ENCODE results near the gene NMT1. TPM values are rescaled to one million over a fixed set of nuclear protein-coding genes. Genes with fewer than 3 reads are reported as not detected.
"Not testable (repeated sequence)": the region's sequence is repeated elsewhere in the genome, so short reads cannot be mapped to it uniquely, and the experiment has no call there.

NMT1 gene
- total RNA-seq, 1 donor from 2014 or later = 118 TPM

GRCh38 chr17:45120558-45120957 lies 59.4 kb downstream of the NMT1 start:
- TF ChIP-seq, protein P1, sequence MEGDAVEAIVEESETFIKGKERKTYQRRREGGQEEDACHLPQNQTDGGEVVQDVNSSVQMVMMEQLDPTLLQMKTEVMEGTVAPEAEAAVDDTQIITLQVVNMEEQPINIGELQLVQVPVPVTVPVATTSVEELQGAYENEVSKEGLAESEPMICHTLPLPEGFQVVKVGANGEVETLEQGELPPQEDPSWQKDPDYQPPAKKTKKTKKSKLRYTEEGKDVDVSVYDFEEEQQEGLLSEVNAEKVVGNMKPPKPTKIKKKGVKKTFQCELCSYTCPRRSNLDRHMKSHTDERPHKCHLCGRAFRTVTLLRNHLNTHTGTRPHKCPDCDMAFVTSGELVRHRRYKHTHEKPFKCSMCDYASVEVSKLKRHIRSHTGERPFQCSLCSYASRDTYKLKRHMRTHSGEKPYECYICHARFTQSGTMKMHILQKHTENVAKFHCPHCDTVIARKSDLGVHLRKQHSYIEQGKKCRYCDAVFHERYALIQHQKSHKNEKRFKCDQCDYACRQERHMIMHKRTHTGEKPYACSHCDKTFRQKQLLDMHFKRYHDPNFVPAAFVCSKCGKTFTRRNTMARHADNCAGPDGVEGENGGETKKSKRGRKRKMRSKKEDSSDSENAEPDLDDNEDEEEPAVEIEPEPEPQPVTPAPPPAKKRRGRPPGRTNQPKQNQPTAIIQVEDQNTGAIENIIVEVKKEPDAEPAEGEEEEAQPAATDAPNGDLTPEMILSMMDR (conservative IDR thresholded peaks at IDR 0.05) = no peak
- DNase-seq (ENCODE audit: low read depth, low spot score) = no peak

DNA sequence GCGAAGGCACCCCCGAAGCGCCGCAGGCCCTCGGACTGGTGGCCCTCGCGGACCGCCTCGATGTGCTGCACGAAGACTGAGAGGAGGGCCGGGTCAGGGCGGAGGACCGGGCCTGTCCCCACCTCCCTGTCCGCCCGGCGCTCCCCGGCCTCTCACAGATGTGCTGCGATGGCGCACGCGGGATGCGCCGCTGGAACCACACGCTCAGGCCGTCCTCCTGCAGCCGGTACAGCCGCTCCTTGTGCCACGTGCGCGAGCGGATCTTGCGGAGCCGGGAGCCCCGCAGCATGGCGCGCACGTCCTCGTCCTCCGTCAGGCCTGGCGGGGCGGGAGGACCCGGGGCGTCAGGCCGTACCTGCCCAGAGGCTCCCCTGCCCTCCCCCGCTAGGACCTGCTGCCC lies 59.9 kb downstream of the NMT1 start:
- H3K9me3 Mint-ChIP-seq = no peaks in the 10 kb centered on the region
- no peak for DNase-seq (ENCODE audit: low read depth, low spot score)

More at GRCh38 chr17:45120558-45120957, 59.4 kb downstream of the NMT1 start:
- Mint-ChIP-seq H3K27me3 (ENCODE audit: low read depth) (no peaks in the 10 kb centered on the region), H3K4me3 (no peak overlapping the region), H3K36me3 (ENCODE audit: low read depth) (no peaks in the 10 kb centered on the region), H3K9me3 (no peaks in the 10 kb centered on the region), H3K4me1 (peaks cover 10% of the 10 kb centered on the region), H3K27ac (ENCODE audit: unreplicated experiment) (no peak overlapping the region)

GRCh38 chr17:45123076-45123770 lies 62.1 kb downstream of the NMT1 start:
- Mint-ChIP-seq H3K4me1 (peaks cover 16% of the 10 kb centered on the region), H3K27me3 (ENCODE audit: low read depth) (no peaks in the 10 kb centered on the region), H3K4me3 (no peak overlapping the region), H3K9me3 (no peaks in the 10 kb centered on the region), H3K36me3 (ENCODE audit: low read depth) (no peaks in the 10 kb centered on the region), H3K27ac (ENCODE audit: unreplicated experiment) (peak overlapping the region; percentile 16)
- DNase-seq (ENCODE audit: low read depth, low spot score) = no peak
- TF ChIP-seq, protein P1 (conservative IDR thresholded peaks at IDR 0.05) = no peak

More for the DNA sequence above, 59.9 kb downstream of the NMT1 start:
- H3K36me3 Mint-ChIP-seq (ENCODE audit: low read depth) = no peaks in the 10 kb centered on the region
- no peaks in the 10 kb centered on the region for H3K27me3 Mint-ChIP-seq (ENCODE audit: low read depth)
- H3K27ac Mint-ChIP-seq (ENCODE audit: unreplicated experiment) = no peak overlapping the region
- TF ChIP-seq, protein P1 (conservative IDR thresholded peaks at IDR 0.05) = no peak
- no peak overlapping the region for H3K4me3 Mint-ChIP-seq
- H3K4me1 Mint-ChIP-seq = peaks cover 10% of the 10 kb centered on the region

- Mint-ChIP-seq H3K4me3 (no peak overlapping the region), H3K36me3 (ENCODE audit: low read depth) (no peaks in the 10 kb centered on the region), H3K27me3 (ENCODE audit: low read depth) (no peaks in the 10 kb centered on the region), H3K9me3 (no peaks in the 10 kb centered on the region), H3K27ac (ENCODE audit: unreplicated experiment) (no peak overlapping the region), H3K4me1 (peaks cover 16% of the 10 kb centered on the region)
- TF ChIP-seq, protein P1 (conservative IDR thresholded peaks at IDR 0.05) = no peak
- no peak for DNase-seq (ENCODE audit: low read depth, low spot score)
These were observed 63.0 kb downstream of the NMT1 start for GRCh38 chr17:45123930-45124796.

- DNase-seq (ENCODE audit: low read depth, low spot score); H3K27ac Mint-ChIP-seq (ENCODE audit: unreplicated experiment); H3K27me3 Mint-ChIP-seq (ENCODE audit: low read depth); H3K9me3 Mint-ChIP-seq; H3K36me3 Mint-ChIP-seq (ENCODE audit: low read depth); H3K4me3 Mint-ChIP-seq: not testable (repeated sequence)
- peaks cover 16% of the 10 kb centered on the region for H3K4me1 Mint-ChIP-seq
These were observed 63.6 kb downstream of the NMT1 start for GRCh38 chr17:45124797-45125122.

GRCh38 chr17:45125509-45125908 lies 64.4 kb downstream of the NMT1 start:
- no peaks in the 10 kb centered on the region for H3K36me3 Mint-ChIP-seq (ENCODE audit: low read depth)
- TF ChIP-seq, protein P1 (conservative IDR thresholded peaks at IDR 0.05) = no peak
- H3K4me1 Mint-ChIP-seq = peaks cover 16% of the 10 kb centered on the region
- no peak for DNase-seq (ENCODE audit: low read depth, low spot score)
- no peaks in the 10 kb centered on the region for H3K27me3 Mint-ChIP-seq (ENCODE audit: low read depth)
- H3K4me3 Mint-ChIP-seq = no peak overlapping the region
- no peak overlapping the region for H3K27ac Mint-ChIP-seq (ENCODE audit: unreplicated experiment)
- no peaks in the 10 kb centered on the region for H3K9me3 Mint-ChIP-seq

Measured in neural crest cell (in vitro differentiated cells).